ENCODE measurements around the gene NAP1L4.

NAP1L4 gene

DNA sequence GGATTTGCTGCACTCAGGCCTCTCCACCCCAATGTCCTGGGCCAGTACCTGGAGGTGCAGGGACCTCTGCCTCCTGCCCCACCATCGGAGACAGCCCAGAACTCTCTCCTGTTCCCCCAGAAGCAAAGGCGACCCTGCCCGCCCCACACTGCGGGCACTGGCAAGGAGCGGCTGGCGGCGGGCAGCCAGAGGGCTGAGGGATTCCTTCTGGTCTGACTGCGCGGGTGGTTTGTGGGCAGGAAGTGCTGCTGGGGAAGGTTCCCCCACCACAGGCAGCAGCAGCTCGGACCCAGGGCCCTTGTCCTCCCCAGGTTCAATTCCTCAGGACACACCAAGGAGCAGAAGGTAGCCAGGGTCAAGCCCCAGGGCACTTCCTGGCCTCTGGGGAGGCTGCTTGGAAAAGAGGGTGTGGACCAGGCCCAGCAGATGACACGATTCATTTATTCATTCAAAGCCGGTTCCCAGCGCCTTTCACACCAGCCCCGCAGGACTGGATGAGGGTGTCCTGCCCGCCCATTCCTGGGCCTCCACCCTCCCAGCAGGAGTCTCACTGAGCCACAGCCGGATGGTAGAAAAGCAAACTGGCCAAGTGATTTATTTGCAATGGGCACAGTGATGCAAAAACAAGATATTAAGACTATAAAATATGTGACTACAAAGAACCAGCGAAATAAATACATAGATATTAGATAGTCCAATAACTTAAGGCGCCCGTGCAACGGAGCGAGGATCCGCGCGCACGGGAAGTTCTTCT is 64.1 kb downstream of the NAP1L4 start:
- DNase-seq (ENCODE audit: insufficient read length, low spot score), result no peak
- FAIRE-seq, result no peak

DNA sequence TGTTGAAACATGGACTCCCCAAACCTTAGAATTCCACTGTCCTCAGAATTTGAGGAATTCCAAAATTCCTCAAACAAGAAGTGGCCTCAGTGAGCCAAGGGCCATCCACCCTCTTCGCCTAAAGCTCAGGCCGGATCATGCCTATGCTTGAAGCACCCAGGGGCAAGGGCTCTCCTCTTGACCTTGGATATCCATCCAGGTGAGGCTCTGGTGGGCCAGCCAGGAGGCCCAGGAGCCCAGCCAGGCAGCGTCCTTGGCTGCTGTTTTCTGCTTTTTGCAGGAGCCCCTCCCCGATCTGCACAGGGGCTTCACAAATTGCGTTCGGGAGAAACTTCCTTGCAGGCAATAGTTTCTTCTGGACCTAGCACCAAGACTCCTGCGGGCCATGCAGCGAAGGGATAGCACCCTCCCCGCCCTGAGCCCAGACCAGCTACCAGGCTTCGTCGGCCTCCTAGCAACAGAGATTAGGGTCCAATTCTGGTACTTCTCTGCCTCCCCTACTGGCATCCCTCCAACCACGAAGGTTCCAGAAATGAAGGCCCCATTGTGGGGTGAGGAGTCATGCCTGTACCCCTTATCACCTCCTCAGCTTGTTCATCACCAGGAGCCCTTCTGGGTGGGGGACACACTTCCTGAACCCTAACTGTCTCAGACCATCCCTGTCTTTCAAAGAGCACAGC is 64.9 kb downstream of the NAP1L4 start:
- FAIRE-seq (no peak), DNase-seq (ENCODE audit: insufficient read length, low spot score) (no peak)

DNA sequence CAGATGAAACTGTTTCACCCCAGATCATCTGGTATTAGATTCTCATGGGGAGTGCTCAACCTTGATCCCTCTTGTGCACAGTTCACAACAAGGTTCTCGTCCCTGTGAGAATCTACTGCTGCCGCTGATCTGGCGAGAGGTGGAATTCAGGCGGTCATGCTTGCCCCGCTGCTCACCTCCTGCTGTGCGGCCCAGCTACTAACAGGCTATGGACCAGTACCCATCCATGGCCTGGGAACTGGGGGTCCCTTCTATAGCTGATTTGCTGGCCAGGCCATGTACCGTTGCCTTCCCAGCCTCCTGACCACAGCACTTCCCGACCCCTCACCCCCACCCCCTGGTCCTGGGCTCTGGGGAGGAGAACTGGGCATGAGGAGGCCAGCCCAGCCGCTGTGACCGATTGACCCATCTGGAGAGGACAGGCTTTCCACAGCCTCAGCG is 65.5 kb downstream of the NAP1L4 start:
- DNase-seq (ENCODE audit: insufficient read length, low spot score) (no peak), FAIRE-seq (no peak)

DNA sequence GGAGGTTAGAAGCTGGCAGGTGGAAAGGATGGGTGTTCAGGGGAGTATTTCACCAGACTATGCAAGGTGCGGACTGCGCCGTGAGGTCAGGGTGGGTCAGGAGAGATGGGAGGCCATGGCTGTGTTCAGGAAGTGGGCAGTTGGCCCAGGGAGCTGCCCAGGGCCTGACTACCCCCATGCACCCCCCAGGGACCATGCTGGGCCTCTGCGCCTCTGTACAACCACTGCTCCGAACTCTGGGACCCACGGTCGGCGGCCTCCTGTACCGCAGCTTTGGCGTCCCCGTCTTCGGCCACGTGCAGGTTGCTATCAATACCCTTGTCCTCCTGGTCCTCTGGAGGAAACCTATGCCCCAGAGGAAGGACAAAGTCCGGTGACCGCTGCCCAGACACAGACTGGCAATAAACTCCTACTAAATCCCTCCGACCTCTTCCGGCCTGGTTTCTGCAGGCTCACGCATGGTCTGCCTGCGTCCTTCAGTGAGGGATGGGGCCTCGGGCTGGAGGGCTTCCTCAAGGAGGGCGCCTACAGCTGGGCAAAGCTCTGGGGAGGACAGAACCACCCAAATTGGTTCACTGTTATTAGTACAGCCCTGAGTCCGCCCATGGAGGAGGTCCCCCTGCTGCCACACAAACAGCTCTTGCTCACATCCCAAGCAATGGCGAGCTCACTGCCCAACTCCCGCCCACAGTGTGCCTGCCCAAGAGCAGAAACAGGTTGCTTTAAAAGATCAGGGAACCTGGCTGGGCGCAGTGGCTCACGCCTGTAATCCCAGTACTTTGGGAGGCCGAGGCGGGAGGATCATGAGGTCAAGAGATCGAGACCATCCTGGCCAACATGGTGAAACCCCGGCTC is 67.1 kb downstream of the NAP1L4 start:
- no peak for FAIRE-seq
- no peak for DNase-seq (ENCODE audit: insufficient read length, low spot score)

DNA sequence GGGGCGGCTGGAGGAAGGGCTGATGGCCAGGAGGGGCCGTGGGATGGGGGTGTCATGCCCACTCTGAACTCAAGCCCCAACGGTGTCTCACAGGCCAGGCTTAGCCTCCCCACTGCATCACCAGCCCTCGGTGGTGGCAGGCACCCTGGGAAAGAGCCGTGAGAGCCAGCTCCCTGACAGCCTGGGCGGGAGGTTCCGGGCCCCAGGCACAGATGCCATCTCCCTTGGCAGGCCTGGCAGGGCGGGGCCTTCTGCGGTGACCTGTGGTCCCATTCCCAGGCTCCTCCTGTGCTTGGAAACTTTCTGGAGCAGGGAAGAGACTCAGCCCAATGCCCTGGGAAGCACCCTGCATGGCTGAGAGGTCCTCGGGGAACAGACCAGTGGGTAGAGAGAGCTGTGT is 67.7 kb downstream of the NAP1L4 start:
- no peak for DNase-seq (ENCODE audit: insufficient read length, low spot score)
- FAIRE-seq, result no peak

DNA sequence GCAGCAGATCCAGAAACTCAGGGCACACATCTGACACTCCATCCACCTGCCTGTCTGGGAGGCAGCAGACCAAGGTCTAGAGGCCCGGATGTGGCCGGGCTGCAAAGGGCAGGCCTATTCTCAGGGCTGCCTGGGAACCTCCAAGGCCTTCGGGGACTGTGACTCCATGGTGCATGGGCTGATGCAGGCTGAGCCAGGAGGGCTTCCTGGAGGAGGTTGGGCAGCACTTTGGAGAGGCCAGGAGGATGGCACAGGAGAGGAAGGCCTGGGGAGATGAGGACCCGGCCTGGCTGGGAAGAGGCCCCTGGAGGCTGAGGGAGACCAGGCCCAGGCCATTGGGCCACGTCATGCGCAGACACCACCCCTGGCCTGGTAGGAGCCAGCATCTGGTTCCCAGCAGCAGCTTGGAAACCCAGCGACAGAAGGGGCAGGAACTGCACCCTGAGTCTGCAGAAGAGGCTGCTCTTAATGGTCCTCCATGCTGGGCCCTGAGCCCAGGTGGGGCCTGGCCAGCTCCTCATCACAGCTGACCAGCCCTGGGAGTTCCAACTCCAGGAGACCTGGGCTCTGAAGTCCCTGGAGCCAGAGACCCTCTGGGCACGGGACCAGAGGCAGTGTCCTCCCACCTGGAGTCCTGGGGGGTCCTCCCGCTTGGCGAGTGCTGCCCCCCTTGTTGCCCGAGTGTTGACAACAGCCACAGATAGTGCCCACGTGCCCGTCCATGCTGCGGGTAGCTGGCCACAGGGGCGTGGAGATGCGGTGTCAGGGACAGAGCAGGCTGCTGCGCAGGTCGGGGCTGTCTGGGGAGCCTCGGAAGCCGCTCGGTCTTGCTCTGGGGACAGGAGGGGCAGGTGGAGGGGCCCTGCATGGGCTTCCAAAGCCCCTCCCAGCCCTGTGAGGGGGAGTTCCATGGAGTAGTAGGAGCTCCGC is 68.4 kb downstream of the NAP1L4 start:
- no peak for DNase-seq (ENCODE audit: insufficient read length, low spot score)
- FAIRE-seq, result no peak

DNA sequence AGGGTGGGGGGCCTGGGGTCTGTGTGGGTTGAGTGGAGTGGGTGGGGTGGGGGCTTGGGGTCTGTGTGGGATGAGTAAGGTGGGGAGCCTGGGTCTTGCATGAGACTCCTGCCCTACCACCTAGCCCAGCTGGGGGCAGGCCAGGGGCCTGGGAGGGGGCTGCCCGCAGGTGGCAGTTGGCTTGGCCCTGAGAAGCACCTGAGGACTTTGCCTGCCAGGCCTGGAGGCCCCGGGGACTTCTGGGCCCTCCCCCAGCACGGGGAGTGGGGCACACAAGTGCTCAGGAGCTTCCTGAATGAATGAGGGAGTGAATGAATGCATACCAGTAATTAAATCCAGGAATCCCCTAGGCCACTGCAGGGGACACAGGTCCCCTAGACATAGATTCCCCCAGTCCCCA is 69.5 kb downstream of the NAP1L4 start:
- FAIRE-seq, result no peak
- no peak for DNase-seq (ENCODE audit: insufficient read length, low spot score)

DNA sequence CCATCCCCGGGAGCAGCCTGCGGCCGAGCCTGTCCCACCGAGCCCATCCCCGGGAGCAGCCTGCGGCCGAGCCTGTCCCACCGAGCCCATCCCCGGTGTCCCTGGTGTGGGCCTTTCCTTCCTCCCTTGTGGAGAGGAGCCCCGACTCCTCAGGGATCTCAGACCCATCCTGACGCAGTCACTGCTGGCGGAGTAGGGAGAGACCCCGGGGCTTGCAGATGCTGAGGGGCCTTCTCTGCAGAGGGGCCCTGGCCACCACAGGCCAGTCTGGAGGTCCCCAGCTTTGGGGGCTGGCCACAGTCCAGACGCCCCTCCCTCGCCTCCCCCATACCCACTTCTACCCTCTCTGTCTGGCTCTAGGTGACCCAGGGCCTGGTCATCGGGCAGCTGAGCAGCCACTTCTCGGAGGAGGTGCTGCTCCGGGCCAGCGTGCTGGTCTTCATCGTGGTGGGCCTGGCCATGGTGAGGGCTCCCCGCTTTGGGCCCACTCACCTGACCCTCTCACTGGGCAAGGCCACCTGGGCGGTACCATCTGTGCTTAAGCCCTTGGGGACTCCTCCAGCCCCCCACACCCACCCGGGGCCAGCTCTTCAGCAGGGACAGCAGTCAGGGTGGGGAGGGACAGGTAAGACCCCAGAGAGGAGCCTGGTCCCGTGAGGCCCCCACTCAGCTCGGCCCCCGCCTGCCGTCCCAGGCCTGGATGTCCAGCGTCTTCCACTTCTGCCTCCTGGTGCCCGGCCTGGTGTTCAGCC is 70.2 kb downstream of the NAP1L4 start:
- FAIRE-seq, result no peak
- DNase-seq (ENCODE audit: insufficient read length, low spot score), result no peak

DNA sequence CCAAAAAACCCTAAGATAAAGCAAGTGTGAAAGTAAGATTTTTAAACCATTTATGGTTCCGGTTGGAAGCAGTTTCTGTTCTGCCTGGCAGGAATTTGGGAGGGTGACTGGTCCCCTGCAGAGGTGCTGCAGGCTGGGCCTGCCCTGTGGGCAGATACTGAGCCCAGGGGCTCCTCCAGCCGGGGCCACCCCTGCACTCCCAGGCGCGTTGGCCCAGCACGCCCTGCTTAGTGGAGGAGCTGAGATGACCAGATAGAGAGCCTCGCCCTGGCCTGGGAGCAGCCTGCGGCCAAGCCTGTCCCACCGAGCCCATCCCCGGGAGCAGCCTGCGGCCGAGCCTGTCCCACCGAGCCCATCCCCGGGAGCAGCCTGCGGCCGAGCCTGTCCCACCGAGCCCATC is 70.9 kb downstream of the NAP1L4 start:
- DNase-seq (ENCODE audit: insufficient read length, low spot score) (no peak), FAIRE-seq (no peak)

DNA sequence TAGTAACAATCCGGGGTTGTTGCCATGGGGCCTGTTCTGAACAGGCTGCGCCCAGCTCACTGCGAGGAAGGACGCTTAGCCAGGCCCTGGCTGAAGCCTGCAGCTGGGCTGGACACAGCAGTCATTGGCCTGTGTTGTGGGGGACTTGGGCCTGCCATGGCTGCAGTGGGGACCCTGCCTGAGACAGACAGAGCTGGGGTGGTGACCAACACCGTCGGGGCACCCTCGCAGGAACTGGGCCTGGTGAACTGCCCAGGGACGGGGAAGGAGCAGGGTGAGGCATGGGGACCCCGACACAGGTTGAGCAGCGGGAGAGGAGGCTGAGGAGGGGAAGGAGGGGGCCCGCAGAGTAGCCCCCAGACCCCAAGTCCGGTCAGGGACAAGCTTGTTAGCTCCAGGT is 71.8 kb downstream of the NAP1L4 start:
- no peak for DNase-seq (ENCODE audit: insufficient read length, low spot score)
- no peak for FAIRE-seq

DNA sequence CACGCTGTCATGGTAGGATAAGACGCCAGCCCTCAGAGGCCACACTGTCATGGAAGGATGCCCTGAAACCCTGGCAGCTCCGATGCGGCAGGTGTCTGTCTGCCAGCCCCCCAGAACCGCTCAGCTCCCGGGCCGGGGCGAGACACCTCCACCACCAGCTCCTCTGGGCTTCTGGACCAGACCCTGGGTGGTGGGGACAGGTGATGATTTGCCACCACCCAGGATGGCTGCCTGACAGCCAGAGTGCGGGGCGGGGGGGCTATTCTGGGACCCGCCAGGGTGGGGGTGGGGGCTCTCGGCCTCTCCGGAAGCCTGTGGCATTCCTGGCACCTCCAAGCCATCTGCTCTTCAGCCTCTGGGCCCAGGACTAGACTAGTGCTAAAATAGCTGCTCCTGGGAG is 72.3 kb downstream of the NAP1L4 start:
- DNase-seq (ENCODE audit: insufficient read length, low spot score) (no peak), FAIRE-seq (no peak)

DNA sequence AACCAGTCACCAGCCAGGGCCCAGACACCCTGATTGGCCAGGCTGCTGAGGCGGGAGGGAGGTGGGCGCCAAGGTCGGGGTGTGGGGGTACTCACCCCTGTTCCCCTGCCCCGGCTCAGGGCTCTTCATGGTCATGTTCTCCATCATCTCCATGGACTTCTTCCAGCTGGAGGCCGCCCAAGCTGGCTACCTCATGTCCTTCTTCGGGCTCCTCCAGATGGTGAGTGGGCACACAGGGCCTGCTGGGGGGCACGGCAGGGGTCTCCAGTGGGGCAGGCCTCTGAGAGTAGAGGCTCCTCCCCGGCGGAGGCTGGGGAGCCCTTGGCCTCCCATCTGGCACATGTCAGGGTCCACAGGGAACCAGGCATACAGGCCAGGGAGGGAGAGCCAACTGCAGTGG is 72.9 kb downstream of the NAP1L4 start:
- DNase-seq (ENCODE audit: insufficient read length, low spot score) (no peak), FAIRE-seq (no peak)

DNA sequence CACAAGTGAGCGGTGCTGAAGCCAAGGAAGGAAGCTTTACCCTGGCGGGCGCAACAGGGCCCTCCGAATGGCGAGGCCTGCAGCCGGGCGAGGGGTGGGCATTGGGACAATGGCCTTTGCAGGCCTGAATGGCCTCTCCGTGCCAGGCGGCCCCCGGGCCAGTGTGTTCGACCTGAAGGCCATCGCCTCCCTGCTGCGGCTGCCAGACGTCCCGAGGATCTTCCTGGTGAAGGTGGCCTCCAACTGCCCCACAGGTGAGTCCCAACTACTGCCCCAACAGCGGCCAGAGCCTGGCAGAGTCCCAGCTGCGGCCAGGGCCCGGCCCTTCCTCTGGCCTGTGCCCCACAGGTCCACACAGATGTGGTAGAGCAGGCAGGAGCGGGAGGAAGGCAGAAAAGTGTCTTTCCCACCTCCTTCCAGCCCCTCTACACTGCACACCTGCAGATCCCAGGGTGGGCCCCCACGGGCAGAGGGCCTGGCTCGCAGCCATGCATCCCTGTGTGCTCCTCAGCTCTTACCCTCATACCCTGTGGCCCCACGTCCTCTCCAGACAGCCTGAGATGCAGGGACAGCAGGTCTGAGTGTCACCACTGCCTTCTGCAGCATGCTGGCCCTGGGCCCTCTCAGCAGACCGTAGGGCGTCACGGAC is 74.2 kb downstream of the NAP1L4 start:
- FAIRE-seq (no peak), DNase-seq (ENCODE audit: insufficient read length, low spot score) (no peak)

DNA sequence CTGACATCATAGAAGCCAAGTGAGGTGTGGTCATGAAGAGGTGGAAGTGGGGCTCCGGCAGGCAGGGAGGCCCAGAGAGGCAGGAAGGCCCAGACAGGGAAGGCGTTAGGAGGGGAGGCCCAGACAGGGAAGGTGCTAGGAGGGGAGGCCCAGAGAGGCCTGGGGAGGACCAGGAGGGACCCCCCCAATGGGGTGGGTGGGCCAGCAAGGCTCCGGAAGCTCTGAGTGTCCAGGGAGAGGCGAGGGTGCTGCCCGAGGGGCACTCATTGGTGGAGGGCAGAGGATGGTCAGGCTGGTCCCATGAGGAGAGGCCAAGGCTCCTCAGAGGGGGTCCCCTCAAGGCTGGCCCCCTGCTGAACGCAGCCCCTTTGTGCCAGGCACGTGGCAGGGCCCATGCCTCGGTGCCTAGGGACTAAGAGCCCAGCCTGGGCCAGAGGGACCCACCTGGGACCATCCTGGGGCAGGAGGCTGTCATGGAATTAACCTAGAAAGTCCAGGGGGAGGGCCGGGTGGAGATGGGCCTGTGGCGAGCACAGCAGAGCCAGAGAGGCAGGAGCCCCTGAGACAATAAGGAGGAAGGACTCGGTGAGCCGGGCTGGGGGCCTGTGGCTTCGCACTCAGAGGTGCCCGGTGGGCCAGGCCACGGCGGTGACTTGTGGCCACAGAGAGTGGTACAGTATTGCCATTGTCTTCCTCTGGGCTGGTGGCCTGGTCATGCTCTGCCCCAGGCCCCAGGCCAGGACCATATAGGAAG is 75.1 kb downstream of the NAP1L4 start:
- DNase-seq (ENCODE audit: insufficient read length, low spot score), result no peak
- no peak for FAIRE-seq

DNA sequence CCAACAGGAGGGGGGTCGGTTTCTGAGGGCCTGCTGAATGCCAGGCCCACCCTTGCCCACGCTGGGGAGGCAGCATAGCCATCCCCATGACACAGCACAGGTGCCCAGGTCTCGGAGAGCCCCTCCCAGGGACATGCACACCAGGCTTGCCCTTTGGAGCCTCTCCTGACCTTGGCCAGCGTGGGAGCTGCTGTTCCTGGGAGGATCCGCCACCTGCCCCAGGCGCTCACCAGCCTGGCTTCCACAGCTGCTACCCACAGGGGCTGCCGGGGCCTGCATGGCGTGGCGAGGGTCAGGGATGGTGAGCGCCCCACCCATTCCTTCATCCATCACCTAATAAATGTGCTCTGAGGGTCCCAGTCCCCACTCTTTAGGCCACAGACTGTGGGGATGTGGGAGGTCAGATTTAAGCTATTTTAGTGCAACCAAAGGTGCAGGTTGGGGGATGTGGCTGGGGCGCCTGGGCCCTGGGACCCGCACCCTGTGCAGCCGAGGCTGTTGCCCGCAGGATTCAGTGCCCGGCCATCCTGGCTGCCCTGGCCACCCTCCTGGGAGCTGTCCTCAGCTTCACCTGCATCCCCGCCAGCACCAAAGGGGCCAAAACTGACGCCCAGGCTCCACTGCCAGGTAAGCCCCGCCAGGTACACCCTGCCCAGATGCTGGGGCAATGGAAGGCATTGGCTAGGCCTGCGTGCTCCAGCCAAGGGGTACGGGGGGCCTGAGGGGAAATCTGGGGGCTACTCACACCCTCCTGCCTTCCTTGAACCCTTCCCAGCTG is 75.8 kb downstream of the NAP1L4 start:
- DNase-seq (ENCODE audit: insufficient read length, low spot score) (no peak), FAIRE-seq (no peak)

DNA sequence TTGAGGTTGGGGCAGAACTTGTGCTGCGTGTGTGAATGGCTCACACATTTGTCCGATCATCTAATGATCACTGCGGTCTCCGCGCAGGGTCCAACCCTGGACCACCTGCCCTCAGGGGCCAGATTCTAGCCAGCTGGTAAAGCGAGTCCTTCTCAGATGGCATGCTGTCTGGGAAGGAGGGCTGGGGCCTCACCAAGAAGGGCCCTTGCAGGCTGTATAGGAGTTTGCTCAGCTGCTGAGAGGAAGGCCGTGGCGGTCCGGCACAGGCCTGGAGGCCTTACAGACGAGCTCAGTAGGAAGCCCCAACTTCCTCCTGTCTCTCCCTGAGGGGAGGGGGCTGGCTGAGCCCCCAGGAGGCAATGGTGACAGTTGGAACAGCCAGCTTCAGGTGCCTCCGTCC is 76.7 kb downstream of the NAP1L4 start:
- FAIRE-seq, result no peak

DNA sequence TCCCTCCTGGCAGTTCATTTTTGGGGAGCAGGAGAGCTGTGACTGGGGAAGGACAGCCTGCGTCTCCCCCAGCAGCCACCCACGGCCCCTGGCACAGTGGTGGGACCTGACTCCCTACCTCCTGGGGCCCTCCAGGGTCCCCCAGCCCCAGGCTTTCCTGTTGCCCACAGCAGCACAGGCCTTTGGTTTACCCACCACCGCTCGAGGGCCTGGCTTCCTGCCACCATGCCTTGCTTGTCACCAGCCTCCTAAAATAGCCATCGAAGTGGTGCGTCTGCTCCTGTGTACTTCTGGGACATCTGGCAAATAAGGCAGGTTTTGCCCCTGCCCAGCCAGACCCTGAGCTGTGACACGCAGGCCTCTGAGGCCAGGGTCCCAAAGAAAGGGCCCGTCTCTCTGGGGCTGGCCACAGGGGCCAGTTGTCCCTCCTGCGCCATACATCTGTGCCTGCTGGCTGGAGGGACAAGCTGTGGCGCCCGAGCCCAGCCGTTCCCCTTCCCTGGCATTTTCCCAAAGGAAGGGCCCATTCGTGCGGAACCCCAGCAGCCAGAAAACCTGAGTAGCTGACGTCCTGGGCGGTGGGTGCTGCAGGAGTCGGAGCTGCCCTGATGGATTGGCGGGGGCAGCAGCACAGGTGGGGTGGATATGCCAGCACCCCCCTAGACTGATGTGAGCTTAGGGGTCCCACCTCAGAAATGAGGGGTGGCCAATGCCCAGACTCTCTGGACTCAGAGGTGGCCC is 77.5 kb downstream of the NAP1L4 start:
- FAIRE-seq (no peak), DNase-seq (ENCODE audit: insufficient read length, low spot score) (no peak)

More for the DNA sequence above, 76.7 kb downstream of the NAP1L4 start:
- no peak for DNase-seq (ENCODE audit: insufficient read length, low spot score)

Data from GM19239 (cell line).